HepG2 (cell line): ENCODE results near the gene HPCAL1. TPM values are rescaled to one million over a fixed set of nuclear protein-coding genes. Genes with fewer than 3 reads are reported as not detected.

Experiments used
- ATAC-seq: fragments of 200-7000 bp; cut with Tn5 transposase; 3 replicates; pipeline ENCODE4 v1.9.1; 2020; ENCODE audit warnings: mild to moderate bottlenecking, moderate library complexity
- BruUV-seq: library from RNA; stranded (reverse); fragments of 400-500 nt; replicated peaks from 2 replicates; lab custom pipeline; 2021; lab: Mats Ljungman, UMichigan
- CTCF ChIA-PET: fragments of 300-600 bp; formaldehyde crosslinking; extraction: SDS; loops from one replicate; lab custom pipeline; 2021; ENCODE audit warnings: low total read pairs, inconsistent platforms, low intra/inter-chr PET ratio; lab: Yijun Ruan, JAX
- POLR2A ChIA-PET: fragments of 350-600 bp; sonication (Branson Sonifier 250); formaldehyde crosslinking; loops from one replicate; lab custom pipeline; 2020; ENCODE audit warnings: antibody characterized with exemption, inconsistent platforms; lab: Yijun Ruan, JAX
- DNase-seq: peaks from one replicate; pipeline ENCODE4 v3.0.0-alpha.2; 2015; ENCODE audit warnings: low spot score
- FAIRE-seq: peaks from 3 replicates; lab custom pipeline; 2011; peaks lifted over from hg19 to GRCh38; lab: Jason Lieb, UNC
- H2AFZ ChIP-seq: one replicate; pipeline ENCODE4 v1.6.1; 2011; ENCODE audit warnings: low read length, inconsistent platforms
- H3K27ac ChIP-seq: fragments of 300-600 bp; 3 replicates; pipeline ENCODE4 v1.8.0; 2011; ENCODE audit warnings: mixed run types, mild to moderate bottlenecking, mixed read lengths, low read length, inconsistent platforms; ENCODE audit not compliant: insufficient read depth; ENCODE audit errors: extremely low read length
- H3K27me3 ChIP-seq, 2 experiments: fragments of 200-600 bp in 1 of 2; 2 replicates in 1 of 2; 3 replicates in 1 of 2; pipeline versions ENCODE4 v1.6.0 to v1.8.0; 2011; ENCODE audit warnings: low read length in 2 of 2, mild to moderate bottlenecking in 2 of 2, moderate library complexity in 2 of 2, inconsistent platforms in 1 of 2; ENCODE audit not compliant: insufficient read depth in 2 of 2, control insufficient read depth in 1 of 2
- H3K36me3 ChIP-seq, 2 experiments: fragments of 200-600 bp in 1 of 2; replicated peaks in 1 of 2; 2 replicates in 1 of 2; 3 replicates in 1 of 2; pipeline versions ENCODE4 v1.5.1 to v1.8.0; 2011; ENCODE audit warnings: low read length in 2 of 2, inconsistent platforms in 1 of 2; ENCODE audit not compliant: insufficient read depth in 2 of 2, control insufficient read depth in 1 of 2
- H3K4me1 ChIP-seq: 2 replicates; pipeline ENCODE4 v1.5.1; 2012; ENCODE audit warnings: low read length, inconsistent platforms; ENCODE audit not compliant: insufficient read depth
- H3K4me2 ChIP-seq: 2 replicates; pipeline ENCODE4 v1.6.0; 2011; ENCODE audit warnings: low read depth, low read length, inconsistent platforms
- H3K4me3 ChIP-seq, 3 experiments: fragments of 200-600 bp in 1 of 3; sonication (generic), shearing (Covaris generic) in 1 of 3; replicated peaks in 1 of 3; 2 replicates each; pipeline ENCODE4 v1.5.1; 2011 to 2016; ENCODE audit warnings: low read length in 3 of 3, inconsistent platforms in 2 of 3, low read depth in 2 of 3, mild to moderate bottlenecking in 2 of 3, control low read depth in 1 of 3, mixed read lengths in 1 of 3; ENCODE audit not compliant: insufficient read depth in 1 of 3
- H3K79me2 ChIP-seq: one replicate; pipeline ENCODE4 v1.6.1; 2011; ENCODE audit warnings: low read length, inconsistent platforms; ENCODE audit not compliant: insufficient read depth
- H3K9ac ChIP-seq: 2 replicates; pipeline ENCODE4 v1.6.0; 2011; ENCODE audit warnings: mild to moderate bottlenecking, low read depth, low read length, inconsistent platforms; ENCODE audit not compliant: insufficient read depth
- H3K9me3 ChIP-seq: 2 replicates; pipeline ENCODE4 v1.5.1; 2012; ENCODE audit warnings: mild to moderate bottlenecking, low read length
- H4K20me1 ChIP-seq: 2 replicates; pipeline ENCODE4 v1.6.0; 2011; ENCODE audit warnings: inconsistent platforms, mild to moderate bottlenecking, low read length, moderate library complexity; ENCODE audit not compliant: insufficient read depth
- ELF3 ChIP-seq: IDR thresholded peaks from 2 replicates; pipeline ENCODE4 v1.6.1; 2016; ENCODE audit warnings: missing genetic modification reagents, missing compliant biosample characterization
- HMG20B ChIP-seq: conservative IDR thresholded peaks from 2 replicates; pipeline ENCODE4 v1.6.1; 2016; ENCODE audit warnings: missing genetic modification reagents, missing compliant biosample characterization
- JUND ChIP-seq: sonication (generic); formaldehyde crosslinking; IDR thresholded peaks from 2 replicates; pipeline ENCODE4 v1.8.0; 2022; ENCODE audit warnings: mild to moderate bottlenecking, missing genetic modification reagents
- KAT8 ChIP-seq: IDR thresholded peaks from 2 replicates; pipeline ENCODE4 v1.6.1; 2016; ENCODE audit warnings: missing genetic modification reagents, missing compliant biosample characterization
- NFKB2 ChIP-seq: sonication (generic); formaldehyde crosslinking; IDR thresholded peaks from 2 replicates; pipeline ENCODE4 v1.4.0; 2020; ENCODE audit warnings: missing genetic modification reagents, borderline replicate concordance
- SMAD3 ChIP-seq: sonication (generic); formaldehyde crosslinking; IDR thresholded peaks from 2 replicates; pipeline ENCODE4 v1.4.0; 2020; ENCODE audit warnings: missing genetic modification reagents
- ZFYVE20 ChIP-seq: sonication (generic); formaldehyde crosslinking; IDR thresholded peaks from 2 replicates; pipeline ENCODE4 v1.8.0; 2023; ENCODE audit warnings: low read depth, mild to moderate bottlenecking, moderate library complexity, missing genetic modification reagents, borderline replicate concordance
- ZMYM2 ChIP-seq: sonication (generic); formaldehyde crosslinking; IDR thresholded peaks from 2 replicates; pipeline ENCODE4 v1.8.0; 2022; ENCODE audit warnings: mild to moderate bottlenecking, missing genetic modification reagents
- ZSCAN21 ChIP-seq: sonication (generic); formaldehyde crosslinking; IDR thresholded peaks from 2 replicates; pipeline ENCODE4 v1.8.0; 2022; ENCODE audit warnings: mild to moderate bottlenecking, missing genetic modification reagents, moderate library complexity, borderline replicate concordance
- WGBS: methylation state at CpG from one replicate; pipeline ENCODE4 v1.1.6; 2017; ENCODE audit warnings: low lambda C conversion rate; 5-methylcytosine and 5-hydroxymethylcytosine counted together
- in situ Hi-C: cut with HindIII; loops from 2 replicates; pipeline ENCODE4 v1.10.0; 2017; ENCODE audit warnings: low pct_unique_long_range_greater_than_20kb; ENCODE audit not compliant: extremely low pct_ligation_motif_present
- intact Hi-C: fragments of 100-400 bp; cut with micrococcal nuclease; formaldehyde crosslinking; loops from one replicate; pipeline ENCODE4 v1.10.0; 2022; ENCODE audit not compliant: unreplicated experiment
- polyA plus RNA-seq, 8 experiments: library from polyadenylated mRNA; depleted of rRNA in 3 of 8; stranded (reverse) in 7 of 8; unstranded in 1 of 8; fragments of >200 nt; fragmentation: Illumina TruSeq in 4 of 8; extraction: Trizol in 4 of 8; gene quantifications; 2 replicates each; pipeline versions ENCODE4 v1.2.1 to v1.2.3, GENCODE V29; 2011 to 2016; ENCODE audit warnings: low read depth in 4 of 8, missing spikeins in 1 of 8, mixed read lengths in 1 of 8; ENCODE audit not compliant: insufficient read depth in 1 of 8
- total RNA-seq, 5 experiments: library from RNA; depleted of rRNA; stranded (reverse); fragments of >200 nt; fragmentation: Illumina TruSeq; extraction: Trizol; gene quantifications; 2 replicates each; pipeline ENCODE4 v1.2.3, GENCODE V29; 2016; ENCODE audit warnings: low read depth in 1 of 5
- TF ChIP-seq, protein P1 (sequence below): IDR thresholded peaks from 2 replicates; pipeline ENCODE4 v1.6.1; 2018; ENCODE audit warnings: missing genetic modification reagents, mild to moderate bottlenecking, missing compliant biosample characterization
- TF ChIP-seq, protein P2 (sequence below): sonication (generic); formaldehyde crosslinking; IDR thresholded peaks from 2 replicates; pipeline ENCODE4 v1.8.0; 2022; ENCODE audit warnings: mild to moderate bottlenecking, missing genetic modification reagents; ENCODE audit not compliant: insufficient replicate concordance
- TF ChIP-seq, protein P3 (sequence below): sonication (generic); formaldehyde crosslinking; IDR thresholded peaks from 2 replicates; pipeline ENCODE4 v1.5.0; 2020; ENCODE audit warnings: mild to moderate bottlenecking, missing genetic modification reagents
- TF ChIP-seq, protein P4 (sequence below): sonication (generic); IDR thresholded peaks from 2 replicates; pipeline ENCODE4 v1.6.1; 2016; ENCODE audit warnings: low read depth, borderline replicate concordance

The HPCAL1 gene
- total and polyA plus RNA-seq, 2 of the 13 experiments (the other 11 are each of a cell fraction or from before 2014, with no cell fraction given) = 29.5 to 29.9 TPM

DNA sequence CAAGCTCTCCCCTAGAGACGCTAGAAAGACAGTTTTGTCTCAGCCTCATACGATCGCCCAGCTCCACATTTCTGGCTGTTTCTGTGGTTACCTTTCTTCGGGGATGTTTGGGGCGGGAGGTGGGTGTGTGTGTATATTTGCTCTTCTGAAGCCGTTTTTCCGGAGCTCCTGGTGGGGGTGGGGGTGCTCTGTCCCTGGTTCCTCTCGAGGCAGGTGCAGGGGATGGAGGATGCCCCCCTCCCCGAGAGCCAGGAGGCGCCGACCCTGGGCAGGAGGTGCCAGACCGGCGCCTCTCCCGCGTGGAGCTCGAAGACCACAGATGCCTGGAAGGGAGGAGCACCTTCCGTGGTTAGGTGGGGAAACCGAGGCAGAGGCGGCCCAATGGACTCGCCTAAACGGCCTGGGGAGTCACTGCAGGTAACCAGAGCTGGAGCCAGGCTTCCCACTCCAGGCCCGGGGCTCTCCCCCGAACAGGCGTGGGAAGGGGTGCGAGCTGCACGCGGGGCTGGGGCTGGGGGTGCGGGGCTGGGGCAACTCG, 694 bp upstream of the HPCAL1 start:
- no peak for FAIRE-seq
- no TSS peak for BruUV-seq
- H3K9me3 ChIP-seq = no peaks in the 10 kb centered on the region
- peak overlapping the region; percentile 80 for H3K9ac ChIP-seq
- intact Hi-C loops (loop anchor here (1.0 to 2.0 kb wide), 3 partner anchors 17 to 179 kb away; partner anchors contain the start of gene RRM2), in situ Hi-C loops (no loop called here)
- ATAC-seq = peak; percentile 18
- ChIA-PET CTCF (interaction anchor here (1.4 to 2.1 kb wide), 2 partner anchors 31 to 107 kb away, joined by 6 to 11 read pairs; no protein-coding TSS in a partner anchor), POLR2A (interaction anchor here (0.6 to 5.2 kb wide), 25 partner anchors 8 to 671 kb away, joined by 3 to 105 read pairs (median 5); partner anchors contain the start of genes KLF11, ODC1, TAF1B and YWHAQ)
- peak overlapping the region; percentile 88 for H3K27ac ChIP-seq
- no peak overlapping the region for H2AFZ ChIP-seq
- H3K4me2 ChIP-seq = peak overlapping the region; percentile 97
- peak; percentile 71 for DNase-seq
- no peaks in the 10 kb centered on the region; a peak in 1 of 5 replicates for H3K27me3 ChIP-seq
- H3K79me2 ChIP-seq = peaks cover 40% of the 10 kb centered on the region
- peaks cover 68% of the 10 kb centered on the region for H3K4me1 ChIP-seq
- H3K4me3 ChIP-seq = peak overlapping the region; percentile 52 to 83 (median 70)
- H3K36me3 ChIP-seq = 0 out of 5 replicates have a peak, but pooled peaks cover 0 to 2% of the 10 kb centered on the region in 2 experiments
- peaks cover 33% of the 10 kb centered on the region; the same call in 1 of the 2 replicates for H4K20me1 ChIP-seq
- WGBS = 0% methylated on average over 4 of the region's 29 CpGs
- no peak for TF ChIP-seq ZMYM2 (CRISPR knock-in tag)
- TF ChIP-seq, protein P1, sequence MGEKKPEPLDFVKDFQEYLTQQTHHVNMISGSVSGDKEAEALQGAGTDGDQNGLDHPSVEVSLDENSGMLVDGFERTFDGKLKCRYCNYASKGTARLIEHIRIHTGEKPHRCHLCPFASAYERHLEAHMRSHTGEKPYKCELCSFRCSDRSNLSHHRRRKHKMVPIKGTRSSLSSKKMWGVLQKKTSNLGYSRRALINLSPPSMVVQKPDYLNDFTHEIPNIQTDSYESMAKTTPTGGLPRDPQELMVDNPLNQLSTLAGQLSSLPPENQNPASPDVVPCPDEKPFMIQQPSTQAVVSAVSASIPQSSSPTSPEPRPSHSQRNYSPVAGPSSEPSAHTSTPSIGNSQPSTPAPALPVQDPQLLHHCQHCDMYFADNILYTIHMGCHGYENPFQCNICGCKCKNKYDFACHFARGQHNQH (CRISPR knock-in tag) = 0 out of 2 replicates have a peak, but pooled peaks have one; percentile 25
- TF ChIP-seq, protein P2, sequence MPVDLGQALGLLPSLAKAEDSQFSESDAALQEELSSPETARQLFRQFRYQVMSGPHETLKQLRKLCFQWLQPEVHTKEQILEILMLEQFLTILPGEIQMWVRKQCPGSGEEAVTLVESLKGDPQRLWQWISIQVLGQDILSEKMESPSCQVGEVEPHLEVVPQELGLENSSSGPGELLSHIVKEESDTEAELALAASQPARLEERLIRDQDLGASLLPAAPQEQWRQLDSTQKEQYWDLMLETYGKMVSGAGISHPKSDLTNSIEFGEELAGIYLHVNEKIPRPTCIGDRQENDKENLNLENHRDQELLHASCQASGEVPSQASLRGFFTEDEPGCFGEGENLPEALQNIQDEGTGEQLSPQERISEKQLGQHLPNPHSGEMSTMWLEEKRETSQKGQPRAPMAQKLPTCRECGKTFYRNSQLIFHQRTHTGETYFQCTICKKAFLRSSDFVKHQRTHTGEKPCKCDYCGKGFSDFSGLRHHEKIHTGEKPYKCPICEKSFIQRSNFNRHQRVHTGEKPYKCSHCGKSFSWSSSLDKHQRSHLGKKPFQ (CRISPR knock-in tag) = peak; percentile 70
- TF ChIP-seq, protein P3, sequence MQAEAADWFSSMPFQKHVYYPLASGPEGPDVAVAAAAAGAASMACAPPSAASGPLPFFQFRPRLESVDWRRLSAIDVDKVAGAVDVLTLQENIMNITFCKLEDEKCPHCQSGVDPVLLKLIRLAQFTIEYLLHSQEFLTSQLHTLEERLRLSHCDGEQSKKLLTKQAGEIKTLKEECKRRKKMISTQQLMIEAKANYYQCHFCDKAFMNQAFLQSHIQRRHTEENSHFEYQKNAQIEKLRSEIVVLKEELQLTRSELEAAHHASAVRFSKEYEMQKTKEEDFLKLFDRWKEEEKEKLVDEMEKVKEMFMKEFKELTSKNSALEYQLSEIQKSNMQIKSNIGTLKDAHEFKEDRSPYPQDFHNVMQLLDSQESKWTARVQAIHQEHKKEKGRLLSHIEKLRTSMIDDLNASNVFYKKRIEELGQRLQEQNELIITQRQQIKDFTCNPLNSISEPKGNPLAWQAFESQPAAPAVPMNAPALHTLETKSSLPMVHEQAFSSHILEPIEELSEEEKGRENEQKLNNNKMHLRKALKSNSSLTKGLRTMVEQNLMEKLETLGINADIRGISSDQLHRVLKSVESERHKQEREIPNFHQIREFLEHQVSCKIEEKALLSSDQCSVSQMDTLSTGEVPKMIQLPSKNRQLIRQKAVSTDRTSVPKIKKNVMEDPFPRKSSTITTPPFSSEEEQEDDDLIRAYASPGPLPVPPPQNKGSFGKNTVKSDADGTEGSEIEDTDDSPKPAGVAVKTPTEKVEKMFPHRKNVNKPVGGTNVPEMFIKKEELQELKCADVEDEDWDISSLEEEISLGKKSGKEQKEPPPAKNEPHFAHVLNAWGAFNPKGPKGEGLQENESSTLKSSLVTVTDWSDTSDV (CRISPR knock-in tag) = no peak
- 0 out of 2 replicates have a peak, but pooled peaks have one; percentile 18 for TF ChIP-seq ZFYVE20
- no peak; the same call in 1 of the 2 replicates for TF ChIP-seq JUND
- no peak; the same call in 1 of the 2 replicates for TF ChIP-seq ZSCAN21
- TF ChIP-seq, protein P4, sequence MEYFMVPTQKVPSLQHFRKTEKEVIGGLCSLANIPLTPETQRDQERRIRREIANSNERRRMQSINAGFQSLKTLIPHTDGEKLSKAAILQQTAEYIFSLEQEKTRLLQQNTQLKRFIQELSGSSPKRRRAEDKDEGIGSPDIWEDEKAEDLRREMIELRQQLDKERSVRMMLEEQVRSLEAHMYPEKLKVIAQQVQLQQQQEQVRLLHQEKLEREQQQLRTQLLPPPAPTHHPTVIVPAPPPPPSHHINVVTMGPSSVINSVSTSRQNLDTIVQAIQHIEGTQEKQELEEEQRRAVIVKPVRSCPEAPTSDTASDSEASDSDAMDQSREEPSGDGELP = no peak
- no peak for TF ChIP-seq HMG20B (CRISPR knock-in tag)
- TF ChIP-seq SMAD3 = 0 out of 2 replicates have a peak, but pooled peaks have one; percentile 3
- TF ChIP-seq KAT8 (CRISPR knock-in tag) = peak; percentile 41; the same call in 1 of the 2 replicates
- TF ChIP-seq ELF3 (CRISPR knock-in tag) = no peak
- TF ChIP-seq NFKB2 (CRISPR knock-in tag) = no peak
